GM20431 (cell line): ENCODE data around the gene USP19.

Experiments used
- in situ Hi-C: fragments of 300-500 bp; cut with MseI, MboI; formaldehyde crosslinking; loops from one replicate; pipeline ENCODE4 v1.15.0; 2020; ENCODE audit warnings: low sequenced_read_pairs; ENCODE audit not compliant: unreplicated experiment

Gene USP19

DNA sequence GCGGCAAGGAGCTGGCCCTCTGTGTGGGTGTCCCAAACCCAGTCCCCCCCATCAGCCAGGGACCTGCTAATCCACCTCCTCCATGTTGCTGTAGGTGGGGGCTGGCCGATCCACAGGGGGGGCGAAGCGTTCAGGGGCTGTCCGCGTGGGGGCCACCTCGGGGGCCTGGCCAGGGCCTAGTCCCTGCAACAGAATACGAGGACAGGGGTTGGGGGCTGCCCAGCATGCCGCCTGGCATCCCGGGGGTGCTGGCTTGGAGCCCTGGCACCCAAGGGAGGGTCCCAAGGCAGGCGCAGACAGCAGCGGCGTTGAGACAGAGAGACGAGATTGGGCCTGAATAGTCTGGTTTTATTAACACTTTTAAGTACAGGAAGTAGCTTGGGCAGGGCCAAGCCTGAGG, 12.3 kb downstream of the USP19 start:
- in situ Hi-C loops: no loop called here

DNA sequence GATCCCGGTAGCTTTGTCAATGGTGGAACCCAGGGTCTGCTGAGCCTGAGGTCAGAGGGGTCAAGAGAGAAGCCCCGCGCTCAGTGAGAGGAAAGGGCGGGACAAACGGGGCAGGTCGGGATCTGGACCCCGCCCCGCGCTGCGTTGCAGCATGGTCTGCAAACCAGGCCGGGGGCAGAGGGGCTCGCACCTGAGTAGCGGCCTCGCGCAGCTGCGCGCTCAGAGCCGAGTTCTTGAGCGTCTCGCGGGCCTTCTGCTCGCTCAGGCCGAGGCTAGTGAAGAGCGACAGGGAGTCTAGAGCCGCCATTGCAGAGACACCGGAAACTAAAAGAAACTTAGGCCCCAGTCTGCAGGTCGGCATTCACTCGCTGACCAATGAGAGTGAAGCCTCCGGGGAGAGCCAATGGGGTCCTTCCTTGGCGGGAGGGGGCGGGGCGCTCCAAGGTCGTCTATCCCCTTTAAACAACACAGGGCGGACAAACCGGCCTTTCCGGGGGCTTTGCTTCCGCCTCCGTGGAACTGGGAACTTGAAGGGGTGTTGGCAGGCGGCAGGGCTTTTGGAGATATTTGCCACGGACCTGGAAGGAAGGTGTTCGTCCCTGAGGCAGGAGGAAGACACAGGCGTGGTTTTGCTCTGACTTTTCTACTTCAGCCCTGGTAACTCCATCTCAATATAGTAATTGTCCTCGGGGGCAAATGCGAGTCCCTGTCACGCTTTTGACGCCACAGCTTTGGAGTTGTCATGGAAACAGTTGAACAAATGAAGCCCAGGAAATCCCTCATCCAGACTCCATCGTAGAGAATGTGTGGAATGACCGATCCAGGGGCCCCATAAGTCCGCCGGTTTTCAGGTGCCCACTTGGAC, 16.0 kb downstream of the USP19 start, which contains the start of gene QARS1:
TSS of gene QARS1 (minus strand) at position 331 of the 865 bp plus-strand sequence. CDS start at position 307, 24 bp downstream.
- in situ Hi-C loops: no loop called here

DNA sequence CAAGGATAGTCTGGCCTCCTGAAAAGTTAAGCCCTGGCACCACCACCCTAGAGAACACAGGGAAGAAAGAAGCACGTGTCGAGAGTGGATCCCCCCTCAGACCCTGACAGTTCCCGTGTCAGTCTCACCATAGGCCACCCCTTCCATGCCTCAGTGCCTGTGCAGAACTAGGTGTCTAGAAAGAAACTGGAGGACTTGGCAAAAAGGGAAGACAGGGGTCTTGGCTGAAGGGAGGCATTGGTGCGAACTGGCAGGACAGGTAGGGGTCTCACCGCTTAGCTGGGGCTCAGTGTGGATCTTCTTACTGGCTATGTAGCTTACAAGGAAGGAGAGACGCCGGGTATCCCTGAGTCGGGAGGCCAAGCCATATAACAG, 16.6 kb downstream of the USP19 start:
- in situ Hi-C loops: no loop called here

DNA sequence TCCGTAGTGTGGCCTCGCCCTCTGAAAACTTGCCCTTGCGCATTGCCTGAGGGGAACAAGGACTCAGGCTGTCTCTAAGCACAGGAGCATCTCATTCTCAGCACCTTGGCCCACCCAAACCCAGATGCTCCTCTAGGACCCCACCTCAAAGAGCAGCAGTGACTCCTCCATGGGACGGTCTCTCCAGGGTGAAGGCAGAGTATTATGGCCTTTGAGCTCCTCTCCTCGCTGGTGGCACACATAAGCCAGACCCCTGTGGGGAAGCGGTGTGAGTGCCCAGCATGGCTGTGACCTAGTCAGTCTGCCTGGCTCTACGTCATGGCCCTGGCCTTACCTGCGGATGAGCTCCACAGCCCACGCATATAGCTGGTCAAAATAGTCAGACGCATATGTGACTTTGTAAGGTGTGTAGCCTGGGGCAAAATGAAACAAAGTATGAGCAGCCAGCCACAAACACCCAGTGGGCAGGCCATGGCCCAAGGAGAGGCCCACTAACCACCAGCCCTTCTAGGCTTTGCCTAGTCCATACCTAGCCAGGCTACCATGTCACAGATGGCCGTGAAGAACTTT, 20.5 kb downstream of the USP19 start:
- in situ Hi-C loops: no loop called here

DNA sequence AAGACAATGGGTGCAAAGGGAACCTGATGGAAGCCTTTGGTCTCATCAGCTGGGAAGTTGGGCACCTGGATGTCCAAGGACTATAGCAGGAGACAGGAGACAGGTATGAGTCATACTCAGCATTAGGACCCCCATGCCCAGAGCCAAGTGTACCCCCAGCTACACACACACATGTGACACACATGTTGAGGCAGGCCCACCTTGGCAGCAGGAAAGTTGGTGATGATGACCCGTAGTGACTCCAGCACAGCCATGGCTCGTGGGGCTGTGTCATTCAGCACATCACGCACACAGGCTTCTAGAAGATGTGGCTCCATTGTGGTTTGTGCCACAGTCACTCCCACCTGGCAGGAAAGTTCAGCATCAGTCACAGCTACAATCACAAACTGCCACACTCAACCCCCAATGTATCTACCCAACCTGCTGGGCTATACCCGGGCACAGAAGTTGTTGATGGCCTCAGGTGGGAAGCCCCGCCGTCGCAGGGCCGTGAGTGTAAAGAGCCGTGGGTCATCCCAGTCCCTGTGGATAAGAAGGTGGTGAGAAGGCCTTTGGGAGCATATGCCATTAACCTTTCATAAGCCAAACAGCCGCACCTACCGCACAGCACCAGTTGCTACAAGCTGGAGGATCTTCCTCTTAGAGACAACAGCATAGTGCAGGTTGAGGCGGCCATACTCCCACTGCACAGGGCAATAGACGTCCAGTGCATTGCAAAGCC, 21.6 kb downstream of the USP19 start:
- in situ Hi-C loops: no loop called here

DNA sequence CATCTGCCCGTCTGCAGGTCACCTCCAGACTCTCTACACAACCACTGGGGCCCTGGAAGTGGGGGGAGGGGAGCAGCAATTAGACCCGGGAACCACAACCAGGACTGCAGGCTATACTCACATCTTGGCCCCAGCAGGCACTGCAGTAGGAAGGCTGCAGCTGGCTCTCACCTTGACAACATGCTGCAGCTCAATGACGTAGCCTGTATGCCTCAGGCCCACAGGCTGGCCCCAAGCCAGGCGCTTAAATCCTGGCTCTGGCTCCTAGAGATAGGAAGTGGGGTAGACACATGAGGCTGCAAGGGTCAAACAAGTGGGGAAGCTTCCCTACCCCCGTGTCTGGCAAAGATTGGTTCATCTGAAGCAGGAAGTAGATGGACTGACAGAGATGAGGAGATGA, 22.2 kb downstream of the USP19 start:
- in situ Hi-C loops: no loop called here

DNA sequence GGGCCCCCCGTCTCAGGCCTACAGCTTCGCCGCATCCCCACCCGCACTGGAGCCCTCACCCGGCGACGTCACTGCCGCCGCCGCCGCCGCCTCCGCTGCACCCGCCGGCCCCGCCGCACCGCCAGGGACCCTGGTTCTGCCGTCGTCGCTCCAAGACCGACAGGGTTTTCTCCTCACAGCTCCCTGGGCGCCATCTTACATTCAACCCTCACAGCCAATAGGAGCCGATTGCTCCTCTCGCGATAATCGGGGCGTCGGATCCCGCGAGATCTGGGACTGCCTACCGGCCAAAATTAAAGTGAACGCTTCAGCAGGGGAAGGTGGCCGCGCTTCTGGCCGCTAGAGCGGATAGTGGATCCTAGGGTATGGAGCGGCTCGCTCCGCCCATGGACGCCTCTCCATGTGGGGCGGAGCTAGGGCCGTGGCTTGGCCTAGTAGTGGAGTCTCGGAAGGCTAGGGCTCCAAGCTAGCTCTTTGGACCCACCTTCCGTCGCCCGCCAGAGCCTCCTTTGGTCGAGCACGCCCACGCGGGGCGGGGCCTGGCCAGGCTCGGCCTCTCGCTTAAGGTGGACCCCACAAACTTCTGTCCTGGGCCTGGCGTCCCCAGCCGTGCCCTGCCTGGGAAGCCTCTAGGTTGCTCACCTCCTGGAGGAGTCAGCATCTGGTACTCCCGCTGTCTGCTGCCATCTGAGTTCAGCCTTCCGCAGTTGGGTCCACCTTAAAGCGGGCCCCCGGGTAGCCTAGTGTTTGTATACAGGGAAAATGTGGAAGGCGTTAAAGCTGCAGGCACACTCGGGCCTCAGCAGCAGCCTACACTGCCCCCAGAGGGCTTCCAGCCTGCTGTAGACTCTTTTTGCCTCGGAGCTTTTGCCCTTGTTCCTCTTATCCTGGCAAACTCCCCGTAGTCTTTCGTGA, 26.5 kb downstream of the USP19 start, which contains the start of gene QRICH1:
TSS of gene QRICH1 (minus strand) at position 219 of the 915 bp plus-strand sequence. CDS start 17,054 bp downstream, outside the sequence.
- in situ Hi-C loops: no loop called here

DNA sequence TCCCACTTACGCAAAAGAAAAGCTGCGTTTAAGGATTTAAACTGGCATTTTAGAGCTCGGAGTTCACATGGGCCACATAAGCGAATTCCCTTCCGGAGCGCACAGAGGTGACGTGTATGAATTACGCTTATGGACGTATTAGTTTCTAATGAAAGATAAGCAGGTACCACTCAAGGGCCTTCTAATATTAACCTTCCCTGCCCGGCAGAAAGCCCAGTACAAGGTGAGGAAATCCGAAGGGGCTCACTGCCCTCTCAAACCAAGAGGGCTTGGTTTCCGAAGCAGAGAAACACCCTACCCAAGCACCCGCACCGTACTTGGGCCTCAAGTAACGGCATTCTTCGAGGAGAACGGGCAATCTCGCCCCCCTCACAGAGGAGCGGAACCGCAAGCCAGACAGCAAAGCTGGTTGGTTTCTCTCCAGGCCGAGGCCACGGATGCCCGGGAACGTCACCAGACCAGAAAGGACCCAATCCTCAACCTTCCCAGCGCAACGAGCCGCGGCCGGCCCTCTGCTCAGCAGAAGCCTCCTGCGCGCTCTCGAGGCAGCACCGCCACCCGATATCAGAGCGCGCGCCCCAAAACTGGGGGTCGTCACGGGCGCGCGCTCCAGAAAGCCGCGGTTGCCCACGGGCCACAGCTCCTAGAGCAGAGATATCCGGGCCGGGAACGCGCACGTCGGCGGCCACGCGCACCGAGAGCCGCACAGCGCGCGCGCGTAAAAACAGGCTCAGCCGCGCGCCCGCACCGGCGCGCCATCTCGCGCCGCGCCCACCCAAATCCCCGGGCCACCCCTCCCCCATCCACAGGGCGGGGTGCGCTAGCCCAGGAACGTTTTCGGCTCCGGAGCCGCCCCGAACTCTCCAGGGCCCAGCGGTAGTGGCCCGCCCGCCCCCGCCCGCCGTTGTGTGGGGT, 27.4 kb downstream of the USP19 start:
- in situ Hi-C loops: no loop called here

DNA sequence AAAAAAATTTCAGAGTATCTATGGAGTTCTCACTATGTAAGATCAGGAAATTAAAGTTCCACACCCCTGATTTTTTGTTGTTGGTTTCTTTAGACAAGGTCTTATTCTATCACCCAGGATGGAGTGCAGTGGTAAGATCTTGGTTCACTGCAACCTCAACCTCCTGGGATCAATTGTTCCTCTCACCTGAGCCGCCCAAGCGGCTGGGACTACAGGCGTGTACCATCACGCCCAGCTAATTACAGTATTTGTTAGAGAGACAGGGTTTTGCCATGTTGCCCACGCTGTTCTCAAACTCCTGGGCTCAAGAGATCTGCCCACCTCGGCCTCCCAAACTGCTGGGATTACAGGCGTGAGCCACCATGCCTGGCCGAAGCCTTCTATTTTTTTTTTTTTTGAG, 39.2 kb downstream of the USP19 start:
- in situ Hi-C loops: no loop called here

DNA sequence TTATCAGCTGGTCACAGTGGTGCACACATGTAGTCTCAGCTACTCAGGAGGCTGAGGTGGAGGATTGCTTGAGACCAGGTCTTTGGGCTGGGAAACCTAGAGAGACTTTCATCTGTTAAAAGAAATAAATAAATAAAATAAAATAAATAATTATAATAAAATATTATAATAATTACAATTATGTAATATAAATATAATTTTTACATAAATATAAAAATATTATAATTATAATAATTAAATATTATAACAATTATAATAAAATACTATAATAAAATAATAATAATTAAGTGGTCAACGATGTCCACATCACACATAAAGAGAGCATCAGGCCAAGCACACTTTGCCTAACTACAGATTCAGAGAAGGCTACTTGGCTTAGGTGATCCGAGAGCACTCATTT, 41.4 kb downstream of the USP19 start:
- in situ Hi-C loops: no loop called here

DNA sequence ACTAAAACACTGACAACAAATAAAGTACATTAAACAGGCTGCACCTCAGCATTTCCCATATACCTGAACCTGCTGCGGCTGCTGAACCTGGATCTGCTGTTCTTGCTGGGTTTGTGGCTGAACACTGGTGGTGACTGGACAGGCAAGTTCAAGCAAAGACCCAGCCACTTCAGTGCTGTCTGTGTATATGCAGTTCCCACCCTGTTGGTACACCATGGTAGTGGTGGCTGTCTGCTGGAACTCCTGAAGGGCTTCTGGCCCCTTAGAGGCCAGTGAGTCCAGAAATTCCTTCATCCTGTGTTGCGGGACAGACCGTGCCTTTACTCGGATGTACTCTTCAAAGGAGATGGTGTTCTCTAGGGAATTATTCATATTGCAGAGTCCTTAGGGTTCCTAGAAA, 44.0 kb downstream of the USP19 start:
- in situ Hi-C loops: no loop called here

DNA sequence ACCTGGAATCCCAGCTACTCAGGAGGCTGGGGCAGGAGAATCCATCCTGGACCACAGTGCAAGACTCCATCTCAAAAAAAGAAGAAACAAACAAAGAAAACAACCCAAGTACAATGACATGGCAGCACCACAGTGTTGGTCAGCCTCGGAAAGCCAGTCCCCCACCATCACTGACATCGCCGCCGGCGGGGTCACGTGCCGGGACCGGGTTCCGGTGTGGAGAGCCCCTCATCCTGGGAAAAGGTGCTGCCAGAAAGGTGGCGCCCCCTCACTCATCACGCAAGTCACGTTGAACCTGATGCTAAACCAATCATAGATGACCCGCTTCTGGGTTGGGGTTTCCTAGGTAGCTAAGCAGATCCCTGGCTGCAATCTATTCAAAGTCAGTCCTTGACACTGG, 44.5 kb downstream of the USP19 start:
- in situ Hi-C loops: no loop called here
